ENCODE measurements around the gene GRPEL1.

GRPEL1 gene

DNA sequence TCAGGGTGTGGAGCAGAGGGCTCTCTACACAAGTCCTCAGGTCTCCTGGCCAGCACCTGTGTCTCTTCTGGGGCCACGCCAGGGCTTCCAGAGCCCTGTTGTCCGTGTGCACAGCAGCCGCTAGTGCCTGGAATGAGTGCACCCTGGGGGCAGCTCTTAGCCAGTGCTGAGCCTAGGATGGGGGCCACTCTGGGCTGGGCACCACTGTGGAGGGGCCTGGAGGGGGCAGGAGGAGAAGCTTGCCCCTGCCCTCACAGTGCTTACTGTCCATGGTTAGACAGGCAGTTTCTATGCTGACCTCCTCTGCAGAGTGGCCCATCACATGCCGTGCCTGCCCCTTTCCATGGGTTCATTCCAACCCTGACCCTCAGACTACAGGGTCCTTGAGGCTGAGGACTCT lies 42.7 kb upstream of the GRPEL1 start (continued):
- TF ChIP-seq, protein P1, sequence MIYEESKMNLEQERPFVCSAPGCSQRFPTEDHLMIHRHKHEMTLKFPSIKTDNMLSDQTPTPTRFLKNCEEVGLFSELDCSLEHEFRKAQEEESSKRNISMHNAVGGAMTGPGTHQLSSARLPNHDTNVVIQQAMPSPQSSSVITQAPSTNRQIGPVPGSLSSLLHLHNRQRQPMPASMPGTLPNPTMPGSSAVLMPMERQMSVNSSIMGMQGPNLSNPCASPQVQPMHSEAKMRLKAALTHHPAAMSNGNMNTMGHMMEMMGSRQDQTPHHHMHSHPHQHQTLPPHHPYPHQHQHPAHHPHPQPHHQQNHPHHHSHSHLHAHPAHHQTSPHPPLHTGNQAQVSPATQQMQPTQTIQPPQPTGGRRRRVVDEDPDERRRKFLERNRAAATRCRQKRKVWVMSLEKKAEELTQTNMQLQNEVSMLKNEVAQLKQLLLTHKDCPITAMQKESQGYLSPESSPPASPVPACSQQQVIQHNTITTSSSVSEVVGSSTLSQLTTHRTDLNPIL (CRISPR knock-in tag; IDR thresholded peaks at IDR 0.05; ENCODE audit: low read depth): no peak
- TF ChIP-seq SNAI2 (CRISPR knock-in tag; IDR thresholded peaks at IDR 0.05): no peak
- TF ChIP-seq OSR1 (CRISPR knock-in tag; IDR thresholded peaks at IDR 0.05): no peak
- TF ChIP-seq ZNF565 (CRISPR knock-in tag; conservative IDR thresholded peaks at IDR 0.05; ENCODE audit: low read depth): no peak
- no peak for TF ChIP-seq ARNTL (CRISPR knock-in tag; IDR thresholded peaks at IDR 0.05; ENCODE audit: borderline replicate concordance, low read depth)
- TF ChIP-seq ESRRG (CRISPR knock-in tag; IDR thresholded peaks at IDR 0.05): no peak

DNA sequence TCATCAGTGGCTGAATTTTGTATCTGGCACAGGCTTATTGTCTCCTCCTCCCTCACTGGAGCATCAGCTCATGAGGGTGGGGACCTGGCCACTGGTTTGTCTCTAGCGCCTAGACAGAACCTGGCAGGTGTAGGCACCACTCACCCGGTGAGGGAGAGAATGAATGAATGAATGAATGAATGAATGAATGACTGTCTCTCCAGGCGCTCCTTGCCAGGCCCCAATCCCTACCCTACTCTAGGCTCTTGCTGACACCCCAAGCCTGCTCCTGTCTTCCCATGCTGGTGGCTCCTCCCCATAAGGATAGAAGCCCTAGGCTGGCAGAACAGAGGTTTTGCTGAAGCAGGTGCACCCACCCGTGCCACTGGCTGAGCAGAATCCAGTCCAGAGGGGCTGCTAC lies 41.3 kb upstream of the GRPEL1 start:
- no peak for ATAC-seq
- TF ChIP-seq ZNF8 (CRISPR knock-in tag; IDR thresholded peaks at IDR 0.05): no peak
- no peak for TF ChIP-seq CSDC2 (CRISPR knock-in tag; IDR thresholded peaks at IDR 0.05)
- TF ChIP-seq TOX (CRISPR knock-in tag; IDR thresholded peaks at IDR 0.05; ENCODE audit: borderline replicate concordance): no peak
- TF ChIP-seq, protein P2, sequence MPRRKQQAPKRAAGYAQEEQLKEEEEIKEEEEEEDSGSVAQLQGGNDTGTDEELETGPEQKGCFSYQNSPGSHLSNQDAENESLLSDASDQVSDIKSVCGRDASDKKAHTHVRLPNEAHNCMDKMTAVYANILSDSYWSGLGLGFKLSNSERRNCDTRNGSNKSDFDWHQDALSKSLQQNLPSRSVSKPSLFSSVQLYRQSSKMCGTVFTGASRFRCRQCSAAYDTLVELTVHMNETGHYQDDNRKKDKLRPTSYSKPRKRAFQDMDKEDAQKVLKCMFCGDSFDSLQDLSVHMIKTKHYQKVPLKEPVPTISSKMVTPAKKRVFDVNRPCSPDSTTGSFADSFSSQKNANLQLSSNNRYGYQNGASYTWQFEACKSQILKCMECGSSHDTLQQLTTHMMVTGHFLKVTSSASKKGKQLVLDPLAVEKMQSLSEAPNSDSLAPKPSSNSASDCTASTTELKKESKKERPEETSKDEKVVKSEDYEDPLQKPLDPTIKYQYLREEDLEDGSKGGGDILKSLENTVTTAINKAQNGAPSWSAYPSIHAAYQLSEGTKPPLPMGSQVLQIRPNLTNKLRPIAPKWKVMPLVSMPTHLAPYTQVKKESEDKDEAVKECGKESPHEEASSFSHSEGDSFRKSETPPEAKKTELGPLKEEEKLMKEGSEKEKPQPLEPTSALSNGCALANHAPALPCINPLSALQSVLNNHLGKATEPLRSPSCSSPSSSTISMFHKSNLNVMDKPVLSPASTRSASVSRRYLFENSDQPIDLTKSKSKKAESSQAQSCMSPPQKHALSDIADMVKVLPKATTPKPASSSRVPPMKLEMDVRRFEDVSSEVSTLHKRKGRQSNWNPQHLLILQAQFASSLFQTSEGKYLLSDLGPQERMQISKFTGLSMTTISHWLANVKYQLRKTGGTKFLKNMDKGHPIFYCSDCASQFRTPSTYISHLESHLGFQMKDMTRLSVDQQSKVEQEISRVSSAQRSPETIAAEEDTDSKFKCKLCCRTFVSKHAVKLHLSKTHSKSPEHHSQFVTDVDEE (CRISPR knock-in tag; IDR thresholded peaks at IDR 0.05): no peak
- TF ChIP-seq BACH2 (CRISPR knock-in tag; IDR thresholded peaks at IDR 0.05; ENCODE audit: borderline replicate concordance): no peak
- TF ChIP-seq RARB (CRISPR knock-in tag; IDR thresholded peaks at IDR 0.05): no peak
- TF ChIP-seq, protein P1 (CRISPR knock-in tag; IDR thresholded peaks at IDR 0.05; ENCODE audit: low read depth): no peak
- TF ChIP-seq GLIS3 (CRISPR knock-in tag; IDR thresholded peaks at IDR 0.05): no peak
- TF ChIP-seq ZC3H10 (CRISPR knock-in tag; IDR thresholded peaks at IDR 0.05): no peak
- TF ChIP-seq, protein P3, sequence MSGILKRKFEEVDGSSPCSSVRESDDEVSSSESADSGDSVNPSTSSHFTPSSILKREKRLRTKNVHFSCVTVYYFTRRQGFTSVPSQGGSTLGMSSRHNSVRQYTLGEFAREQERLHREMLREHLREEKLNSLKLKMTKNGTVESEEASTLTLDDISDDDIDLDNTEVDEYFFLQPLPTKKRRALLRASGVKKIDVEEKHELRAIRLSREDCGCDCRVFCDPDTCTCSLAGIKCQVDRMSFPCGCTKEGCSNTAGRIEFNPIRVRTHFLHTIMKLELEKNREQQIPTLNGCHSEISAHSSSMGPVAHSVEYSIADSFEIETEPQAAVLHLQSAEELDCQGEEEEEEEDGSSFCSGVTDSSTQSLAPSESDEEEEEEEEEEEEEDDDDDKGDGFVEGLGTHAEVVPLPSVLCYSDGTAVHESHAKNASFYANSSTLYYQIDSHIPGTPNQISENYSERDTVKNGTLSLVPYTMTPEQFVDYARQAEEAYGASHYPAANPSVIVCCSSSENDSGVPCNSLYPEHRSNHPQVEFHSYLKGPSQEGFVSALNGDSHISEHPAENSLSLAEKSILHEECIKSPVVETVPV (CRISPR knock-in tag; IDR thresholded peaks at IDR 0.05): no peak
- no peak for TF ChIP-seq TCF4 (CRISPR knock-in tag; IDR thresholded peaks at IDR 0.05; ENCODE audit: borderline replicate concordance)
- TF ChIP-seq SNAI2 (CRISPR knock-in tag; IDR thresholded peaks at IDR 0.05): no peak
- no peak for TF ChIP-seq ZNF565 (CRISPR knock-in tag; conservative IDR thresholded peaks at IDR 0.05; ENCODE audit: low read depth)
- TF ChIP-seq, protein P4, sequence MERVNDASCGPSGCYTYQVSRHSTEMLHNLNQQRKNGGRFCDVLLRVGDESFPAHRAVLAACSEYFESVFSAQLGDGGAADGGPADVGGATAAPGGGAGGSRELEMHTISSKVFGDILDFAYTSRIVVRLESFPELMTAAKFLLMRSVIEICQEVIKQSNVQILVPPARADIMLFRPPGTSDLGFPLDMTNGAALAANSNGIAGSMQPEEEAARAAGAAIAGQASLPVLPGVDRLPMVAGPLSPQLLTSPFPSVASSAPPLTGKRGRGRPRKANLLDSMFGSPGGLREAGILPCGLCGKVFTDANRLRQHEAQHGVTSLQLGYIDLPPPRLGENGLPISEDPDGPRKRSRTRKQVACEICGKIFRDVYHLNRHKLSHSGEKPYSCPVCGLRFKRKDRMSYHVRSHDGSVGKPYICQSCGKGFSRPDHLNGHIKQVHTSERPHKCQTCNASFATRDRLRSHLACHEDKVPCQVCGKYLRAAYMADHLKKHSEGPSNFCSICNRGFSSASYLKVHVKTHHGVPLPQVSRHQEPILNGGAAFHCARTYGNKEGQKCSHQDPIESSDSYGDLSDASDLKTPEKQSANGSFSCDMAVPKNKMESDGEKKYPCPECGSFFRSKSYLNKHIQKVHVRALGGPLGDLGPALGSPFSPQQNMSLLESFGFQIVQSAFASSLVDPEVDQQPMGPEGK (CRISPR knock-in tag; IDR thresholded peaks at IDR 0.05; ENCODE audit: borderline replicate concordance): no peak
- no peak for TF ChIP-seq ISL1 (CRISPR knock-in tag; IDR thresholded peaks at IDR 0.05)
- TF ChIP-seq ESRRG (CRISPR knock-in tag; IDR thresholded peaks at IDR 0.05): no peak
- no peak for TF ChIP-seq ZFP30 (CRISPR knock-in tag; IDR thresholded peaks at IDR 0.05)

DNA sequence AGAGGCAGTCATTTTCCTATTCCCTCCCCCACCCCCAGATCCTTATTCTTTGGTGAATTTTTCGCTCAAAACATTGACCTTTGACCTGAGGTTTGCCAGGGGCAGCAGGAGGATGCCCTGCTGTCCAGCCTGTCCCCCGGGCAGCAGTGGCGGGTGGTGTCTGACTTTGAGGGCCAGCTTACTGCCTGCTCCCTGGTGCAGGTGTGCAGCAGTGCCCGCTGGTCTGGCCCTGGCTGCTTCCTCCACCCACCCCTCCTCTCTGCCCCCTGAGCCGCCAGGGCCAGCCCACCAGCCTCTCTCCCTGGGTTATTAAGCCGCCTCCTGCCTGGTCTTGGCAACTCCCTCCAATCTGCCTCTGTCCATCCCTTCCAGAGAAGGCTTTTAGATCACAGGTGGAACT lies 40.8 kb upstream of the GRPEL1 start:
- ATAC-seq: no peak
- TF ChIP-seq ZFP30 (CRISPR knock-in tag; IDR thresholded peaks at IDR 0.05): no peak
- no peak for TF ChIP-seq BACH2 (CRISPR knock-in tag; IDR thresholded peaks at IDR 0.05; ENCODE audit: borderline replicate concordance)
- no peak for TF ChIP-seq ZC3H10 (CRISPR knock-in tag; IDR thresholded peaks at IDR 0.05)
- TF ChIP-seq TCF4 (CRISPR knock-in tag; IDR thresholded peaks at IDR 0.05; ENCODE audit: borderline replicate concordance): no peak
- TF ChIP-seq GLIS3 (CRISPR knock-in tag; IDR thresholded peaks at IDR 0.05): no peak
- no peak for TF ChIP-seq CSDC2 (CRISPR knock-in tag; IDR thresholded peaks at IDR 0.05)
- no peak for TF ChIP-seq TOX (CRISPR knock-in tag; IDR thresholded peaks at IDR 0.05; ENCODE audit: borderline replicate concordance)
- TF ChIP-seq ZFP3 (CRISPR knock-in tag; IDR thresholded peaks at IDR 0.05): no peak

Data from SK-N-SH treated with all-trans-retinoic acid at 6 μM for 48 hours (cell line).